PC-9 (cell line): ENCODE data around the gene ZBTB7C. TPM values are rescaled to one million over a fixed set of nuclear protein-coding genes. Genes with fewer than 3 reads are reported as not detected.

Experiments
- BruUV-seq: library from RNA; stranded (reverse); fragments of 400-500 nt; replicated peaks from 2 replicates; lab custom pipeline; 2021; lab: Mats Ljungman, UMichigan
- CTCF ChIA-PET: fragments of 300-600 bp; sonication (Branson Sonifier 250); formaldehyde crosslinking; loops from one replicate; lab custom pipeline; 2022; ENCODE audit warnings: antibody characterized with exemption; lab: Charles Lee
- POLR2A ChIA-PET: fragments of 300-600 bp; sonication (Branson Sonifier 250); formaldehyde crosslinking; loops from one replicate; lab custom pipeline; 2022; ENCODE audit warnings: antibody characterized with exemption; ENCODE audit not compliant: unreplicated experiment; lab: Charles Lee
- DNase-seq, 2 experiments: peaks; one replicate each; pipeline versions ENCODE4 v3.0.0 to v3.0.0-alpha.2; 2015 to 2022; ENCODE audit warnings: mixed read lengths in 1 of 2
- H2AFZ ChIP-seq: fragments of 200-600 bp; sonication (generic); 2 replicates; pipeline ENCODE4 v1.8.1; 2017; ENCODE audit warnings: antibody characterized with exemption
- H3F3A ChIP-seq: fragments of 200-600 bp; sonication (generic); 2 replicates; pipeline ENCODE4 v1.8.1; 2017; ENCODE audit warnings: antibody characterized with exemption, mild to moderate bottlenecking, low read depth; ENCODE audit not compliant: insufficient read depth
- H3K27ac ChIP-seq: fragments of 200-600 bp; sonication (generic); 2 replicates; pipeline ENCODE4 v1.6.1; 2016; ENCODE audit warnings: mixed run types
- H3K27me3 ChIP-seq: fragments of 200-600 bp; sonication (generic); 2 replicates; pipeline ENCODE4 v1.6.1; 2016; ENCODE audit warnings: low read depth, mixed run types; ENCODE audit not compliant: insufficient read depth
- H3K36me3 ChIP-seq: fragments of 200-600 bp; sonication (generic); 2 replicates; pipeline ENCODE4 v1.6.1; 2016; ENCODE audit warnings: low read depth, mixed run types
- H3K4me1 ChIP-seq: fragments of 200-600 bp; sonication (generic); replicated peaks from 2 replicates; pipeline ENCODE4 v1.6.1; 2016; ENCODE audit warnings: mixed run types; ENCODE audit not compliant: insufficient read depth
- H3K4me2 ChIP-seq: fragments of 200-600 bp; sonication (generic); 2 replicates; pipeline ENCODE4 v1.6.1; 2017; ENCODE audit warnings: mixed run types
- H3K4me3 ChIP-seq: fragments of 200-600 bp; sonication (generic); 2 replicates; pipeline ENCODE4 v1.6.1; 2016; ENCODE audit warnings: mixed run types
- H3K79me2 ChIP-seq: fragments of 200-600 bp; sonication (generic); 2 replicates; pipeline ENCODE4 v1.6.1; 2017; ENCODE audit warnings: low read depth, mixed run types
- H3K9me2 ChIP-seq: fragments of 200-600 bp; sonication (generic); 2 replicates; pipeline ENCODE4 v1.8.1; 2017; ENCODE audit warnings: mild to moderate bottlenecking; ENCODE audit not compliant: insufficient read depth
- H3K9me3 ChIP-seq: fragments of 200-600 bp; sonication (generic); 2 replicates; pipeline ENCODE4 v1.8.1; 2016; ENCODE audit warnings: low read depth; ENCODE audit not compliant: insufficient read depth
- H4K20me1 ChIP-seq: fragments of 200-600 bp; sonication (generic); 2 replicates; pipeline ENCODE4 v1.8.1; 2017; ENCODE audit not compliant: insufficient read depth
- CTCF ChIP-seq: fragments of 200-600 bp; sonication (generic); conservative IDR thresholded peaks from 2 replicates; pipeline ENCODE4 v1.6.1; 2017; ENCODE audit warnings: mixed run types, antibody characterized with exemption, mild to moderate bottlenecking, moderate library complexity
- EZH2 ChIP-seq: fragments of 200-600 bp; sonication (generic); IDR thresholded peaks from 2 replicates; pipeline ENCODE4 v1.8.0; 2017; ENCODE audit warnings: antibody characterized with exemption, low read depth
- intact Hi-C: fragments of 100-400 bp; cut with micrococcal nuclease; formaldehyde crosslinking; loops from one replicate; pipeline ENCODE4 v1.10.0; 2022; ENCODE audit not compliant: unreplicated experiment
- total RNA-seq: library from RNA; stranded (reverse); gene quantifications from 2 replicates; pipeline ENCODE4 v1.2.3, GENCODE V29; 2021

ZBTB7C gene
- total RNA-seq, 1 experiment from 2014 or later = not detected

- no peaks in the 10 kb centered on the region for H3K79me2 ChIP-seq
- ChIA-PET CTCF (no interaction called here), POLR2A (no interaction called here)
- no peaks in the 10 kb centered on the region for H3K36me3 ChIP-seq
- H2AFZ ChIP-seq = no peak overlapping the region
- H3K4me1 ChIP-seq = peaks cover 15% of the 10 kb centered on the region
- H4K20me1 ChIP-seq = no peaks in the 10 kb centered on the region
- H3K4me3 ChIP-seq = no peak overlapping the region
- no peak overlapping the region for H3K4me2 ChIP-seq
- intact Hi-C loops = no loop called here
- H3K9me2 ChIP-seq = no peaks in the 10 kb centered on the region
- BruUV-seq = no TSS peak
- H3K27ac ChIP-seq = no peak overlapping the region
- H3K27me3 ChIP-seq = peaks cover 25% of the 10 kb centered on the region
- no peak for TF ChIP-seq CTCF
- TF ChIP-seq EZH2 = no peak
- H3K9me3 ChIP-seq = no peaks in the 10 kb centered on the region
- H3F3A ChIP-seq = no peaks in the 10 kb centered on the region
- DNase-seq = no peak
Observed at GRCh38 chr18:48052842-48053241, 356.3 kb downstream of the ZBTB7C start.

- Histone ChIP-seq H3F3A (no peaks in the 10 kb centered on the region), H2AFZ (no peak overlapping the region), H3K4me1 (peaks cover 15% of the 10 kb centered on the region), H3K9me3 (no peaks in the 10 kb centered on the region), H3K27me3 (peaks cover 25% of the 10 kb centered on the region), H3K4me3 (no peak overlapping the region), H3K9me2 (no peaks in the 10 kb centered on the region), H3K36me3 (no peaks in the 10 kb centered on the region), H3K4me2 (no peak overlapping the region), H3K79me2 (no peaks in the 10 kb centered on the region), H4K20me1 (no peaks in the 10 kb centered on the region), H3K27ac (no peak overlapping the region)
- no peak for TF ChIP-seq CTCF
- no peak for TF ChIP-seq EZH2
- DNase-seq = no peak
- ChIA-PET POLR2A (no interaction called here), CTCF (no interaction called here)
- no TSS peak for BruUV-seq
- intact Hi-C loops = no loop called here
Observed at GRCh38 chr18:48051945-48052840, 357.0 kb downstream of the ZBTB7C start.

- CTCF ChIA-PET = no interaction called here
- peak overlapping the region; percentile 31 for H3K4me2 ChIP-seq
Observed at GRCh38 chr18:48050176-48050575, 359.0 kb downstream of the ZBTB7C start.

More at GRCh38 chr18:48050176-48050575, 359.0 kb downstream of the ZBTB7C start:
- intact Hi-C loops = no loop called here
- no peak overlapping the region for H3K4me3 ChIP-seq
- POLR2A ChIA-PET = no interaction called here
- H3K4me1 ChIP-seq = peaks cover 15% of the 10 kb centered on the region
- peaks cover 28% of the 10 kb centered on the region for H3K27me3 ChIP-seq
- no peak for TF ChIP-seq CTCF
- no peak for TF ChIP-seq EZH2
- no peaks in the 10 kb centered on the region for H3K79me2 ChIP-seq
- H3K27ac ChIP-seq = no peak overlapping the region
- no peaks in the 10 kb centered on the region for H3K9me3 ChIP-seq
- no peaks in the 10 kb centered on the region for H3F3A ChIP-seq
- DNase-seq = peak; percentile 57 to 68
- H3K36me3 ChIP-seq = no peaks in the 10 kb centered on the region
- no TSS peak for BruUV-seq
- H2AFZ ChIP-seq = no peak overlapping the region
- H4K20me1 ChIP-seq = no peaks in the 10 kb centered on the region
- no peaks in the 10 kb centered on the region for H3K9me2 ChIP-seq
